SH-SY5Y (cell line): ENCODE results near the gene CASP9.

Experiments
- GATA2 ChIP-seq: IDR thresholded peaks from 2 replicates; pipeline ENCODE4 v1.6.1; 2011; ENCODE audit warnings: mild to moderate bottlenecking, low read depth, low read length
- GATA3 ChIP-seq: IDR thresholded peaks from 2 replicates; pipeline ENCODE4 v1.6.1; 2011; ENCODE audit warnings: low read depth, mild to moderate bottlenecking, low read length, moderate library complexity

DNA sequence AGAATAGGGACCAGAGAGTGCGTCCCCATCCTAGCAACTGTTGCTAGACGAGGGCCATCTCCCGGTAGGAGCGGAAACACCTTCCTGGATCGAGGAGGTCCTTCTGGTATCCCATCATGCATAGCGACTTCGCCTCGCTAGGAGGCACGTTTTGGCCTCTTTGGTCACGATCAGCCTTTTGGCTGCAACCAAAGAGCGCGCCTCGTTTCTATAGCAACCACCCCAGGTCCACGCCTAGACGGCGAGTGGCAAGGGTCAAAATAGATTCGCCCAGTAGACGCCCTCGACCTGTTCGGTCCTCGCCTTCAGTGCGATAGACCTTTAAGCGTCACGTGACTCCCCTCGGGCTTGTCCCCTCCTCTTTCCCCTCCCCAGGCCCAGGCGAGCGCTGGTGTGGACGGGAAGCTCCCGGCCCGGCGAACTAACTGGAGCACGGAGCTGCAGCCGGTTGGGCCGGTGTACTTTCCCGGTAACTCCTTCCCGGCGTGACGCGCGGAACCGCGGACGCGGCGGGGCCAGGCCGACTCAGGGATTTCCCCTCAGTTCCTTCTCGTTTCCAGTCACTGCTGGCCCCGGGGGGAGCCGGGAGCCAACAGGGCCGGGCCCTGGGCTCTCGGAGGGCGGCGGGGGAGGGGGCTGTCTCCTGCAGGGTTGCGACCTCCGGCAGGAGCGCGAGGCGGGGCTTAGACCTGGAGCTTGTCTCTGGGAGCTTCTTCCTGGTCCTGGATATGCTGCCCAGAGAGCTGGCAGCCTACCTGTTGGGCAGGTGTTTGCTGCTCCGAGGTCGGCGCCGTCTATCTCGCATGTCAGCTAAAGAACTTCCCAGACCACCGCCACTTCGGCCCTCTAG is 2.7 kb upstream of the CASP9 start, which contains the start of gene DNAJC16:
- TF ChIP-seq GATA2 (no peak), GATA3 (no peak)
